SU-DHL-6 (cell line): Measurements from ENCODE around the gene PRDM7.

Source experiments
- CTCF ChIP-seq: fragments of 200-600 bp; sonication (generic); IDR thresholded peaks from one replicate; pipeline ENCODE4 v1.5.1; 2017; ENCODE audit warnings: antibody characterized with exemption, mild to moderate bottlenecking, low read length, moderate library complexity; ENCODE audit not compliant: insufficient read depth, poor library complexity, severe bottlenecking
- EZH2phosphoT487 ChIP-seq: fragments of 200-600 bp; sonication (generic), shearing (Covaris generic); conservative IDR thresholded peaks from 2 replicates; pipeline ENCODE4 v1.6.1; 2018; ENCODE audit warnings: mild to moderate bottlenecking, antibody characterized with exemption, low read length, moderate library complexity, mixed read lengths

GRCh38 chr16:90055371-90055770, 21.8 kb downstream of the PRDM7 start:
- no peak for TF ChIP-seq CTCF
- TF ChIP-seq EZH2phosphoT487, result no peak
